Mucosa of gallbladder (tissue), 1 donor: ENCODE data around the gene TMEM14C. TPM values are rescaled to one million over a fixed set of nuclear protein-coding genes. Genes with fewer than 3 reads are reported as not detected.
"Not testable (repeated sequence)": the region's sequence is repeated elsewhere in the genome, so short reads cannot be mapped to it uniquely, and the experiment has no call there.

Experiments
- DNase-seq: peaks from one replicate; pipeline ENCODE4 v3.0.0-alpha.2; 2020; ENCODE audit warnings: low spot score
- total RNA-seq: library from RNA; stranded (reverse); gene quantifications from one replicate; pipeline ENCODE4 v1.2.1, GENCODE V29; 2021
- donor health status: DM: no; HTN: no; CAD: no.

The TMEM14C gene
- total RNA-seq, 1 donor from 2014 or later = 111 TPM

- DNase-seq = not testable (repeated sequence)
These were observed 1.7 kb upstream of the TMEM14C start for GRCh38 chr6:10720960-10721849.

DNA sequence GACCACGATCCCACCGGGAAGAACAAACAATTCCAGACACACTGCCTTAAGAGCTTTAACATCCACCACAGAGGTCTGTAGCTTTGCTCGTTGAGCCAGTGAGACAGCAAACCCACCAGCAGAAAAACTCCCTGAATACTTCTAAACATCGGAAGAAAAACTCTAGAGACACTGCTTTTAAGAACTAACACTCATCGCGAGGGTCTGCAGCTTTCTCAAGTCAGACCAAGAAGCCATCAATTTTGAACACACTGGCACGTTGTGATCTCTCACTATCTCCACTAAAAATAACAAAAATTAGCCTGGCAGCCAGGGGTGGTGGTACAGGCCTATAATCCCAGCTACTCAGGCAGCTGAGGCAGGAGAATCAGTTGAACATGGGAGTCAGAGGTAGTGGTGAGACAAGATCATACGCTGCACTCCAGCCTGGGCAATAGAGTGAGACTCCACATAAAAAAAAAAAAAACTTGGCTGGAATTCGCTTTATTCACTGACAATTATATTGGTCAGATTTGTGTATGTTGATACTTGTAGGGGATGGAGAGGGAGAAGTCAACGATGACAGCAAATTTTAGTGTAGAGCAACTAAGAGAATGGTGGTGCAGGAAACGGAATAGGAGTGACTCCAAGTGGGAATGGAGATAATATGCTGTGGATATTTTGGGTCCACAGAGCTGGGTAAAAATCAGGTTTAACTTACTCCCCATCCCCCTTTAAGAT, 860 bp upstream of the TMEM14C start:
- no peak for DNase-seq

DNA sequence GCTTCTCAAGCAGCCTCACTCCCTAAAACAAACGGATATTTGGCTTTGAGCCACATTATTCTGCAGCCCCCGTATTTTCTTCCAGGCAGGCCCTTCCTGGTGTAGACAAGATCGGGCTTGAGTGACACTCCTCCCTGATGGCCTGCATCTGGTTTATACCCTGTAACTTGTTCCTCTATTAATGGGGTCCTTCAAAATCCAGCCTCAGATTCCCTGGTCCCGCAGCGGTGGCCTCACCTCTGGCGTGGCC, 375 bp upstream of the TMEM14C start:
- DNase-seq = no peak

DNA sequence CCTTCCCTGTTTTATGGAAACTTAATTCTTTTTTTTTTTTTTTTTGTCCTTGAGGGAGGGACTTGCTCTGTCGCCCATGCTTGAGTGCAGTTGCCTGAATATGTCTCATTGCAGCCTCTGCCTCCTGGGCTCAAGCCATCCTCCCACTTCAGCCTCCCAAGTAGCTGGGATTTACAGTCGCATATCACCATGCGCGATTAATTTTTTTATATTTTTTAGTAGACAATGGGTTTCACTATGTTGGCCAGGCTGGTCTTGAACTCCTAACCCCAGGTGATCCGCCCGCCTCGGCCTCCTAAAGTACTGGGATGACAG, 654 bp downstream of the TMEM14C start:
- no peak for DNase-seq

DNA sequence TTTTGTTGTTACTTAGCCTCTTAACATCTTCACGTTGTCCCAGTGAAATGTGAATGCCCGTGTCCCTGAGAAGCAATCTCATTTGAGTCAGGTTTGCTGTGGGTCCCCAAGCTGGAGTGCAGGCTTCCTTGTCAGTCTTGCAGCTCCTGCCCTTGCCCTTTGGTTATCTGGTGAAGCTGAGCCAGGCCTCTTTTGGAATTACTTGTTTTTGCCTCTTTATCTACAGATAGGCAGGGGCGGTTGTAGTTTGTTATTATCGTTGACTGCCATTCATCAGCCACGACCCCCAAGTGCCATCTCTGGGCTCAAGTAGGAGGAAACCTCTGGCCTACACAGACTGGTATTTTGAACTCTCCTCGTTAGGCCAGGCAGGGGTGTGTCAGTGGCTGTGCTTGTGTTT, 2.2 kb downstream of the TMEM14C start:
- DNase-seq = no peak

DNA sequence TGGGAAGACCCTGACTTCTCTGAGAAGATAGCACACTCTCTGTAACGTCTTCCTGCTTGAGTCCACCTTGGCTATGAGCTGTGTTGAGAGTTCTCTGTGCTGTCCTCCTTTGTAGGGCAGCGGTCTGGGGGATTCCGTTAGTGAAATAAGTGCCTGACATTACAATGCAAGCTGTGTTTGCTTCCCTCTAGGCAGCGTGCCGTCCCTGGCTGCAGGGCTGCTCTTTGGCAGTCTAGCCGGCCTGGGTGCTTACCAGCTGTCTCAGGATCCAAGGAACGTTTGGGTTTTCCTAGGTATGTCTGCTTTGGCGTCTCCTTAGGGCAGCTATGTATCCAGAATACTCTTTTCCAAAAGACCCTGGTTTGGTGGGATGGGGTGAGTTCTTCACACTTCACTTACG, 2.8 kb downstream of the TMEM14C start:
- DNase-seq = no peak

DNA sequence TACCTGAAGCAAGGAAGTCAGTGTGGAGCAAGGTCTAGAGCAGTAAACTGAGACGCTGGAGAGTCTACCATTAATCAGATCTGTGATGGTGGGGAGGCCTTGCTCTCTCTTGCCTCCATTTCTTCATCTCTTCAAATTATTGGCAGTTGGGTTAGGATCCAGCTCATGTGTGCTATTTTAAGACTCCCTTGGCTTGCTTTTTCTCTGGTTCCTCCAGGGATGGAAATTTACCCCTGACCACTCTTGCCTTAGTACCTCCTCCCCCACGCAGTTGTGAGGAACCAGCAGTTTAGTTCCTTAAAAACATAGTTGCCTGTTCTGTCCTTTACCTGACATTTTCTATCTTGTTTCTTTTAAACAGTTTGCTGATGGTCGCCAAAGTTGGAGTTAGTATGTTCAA, 7.4 kb downstream of the TMEM14C start:
- DNase-seq = no peak

- DNase-seq = no peak
These were observed 10.4 kb downstream of the TMEM14C start for GRCh38 chr6:10733151-10733715.

- DNase-seq = no peak
These were observed 11.0 kb downstream of the TMEM14C start for GRCh38 chr6:10733863-10734262.

DNA sequence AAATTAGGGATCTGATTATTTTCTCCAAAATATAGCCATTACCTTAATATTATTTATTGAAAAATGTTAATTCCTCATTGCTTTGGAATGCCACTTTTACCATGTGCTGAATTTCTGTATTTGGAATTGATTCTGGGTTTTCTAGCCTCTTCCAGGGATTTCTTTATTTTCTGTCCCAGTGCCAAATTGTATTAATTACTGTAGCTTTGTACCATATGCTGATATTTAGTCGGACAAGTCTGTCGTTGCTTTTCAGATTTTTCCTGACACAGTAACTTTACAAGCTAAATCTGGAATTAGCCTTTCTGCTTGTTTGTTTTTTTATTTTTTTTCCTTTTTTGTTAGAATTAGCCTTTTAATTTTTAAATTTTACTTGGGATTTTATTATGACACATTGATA, 13.9 kb downstream of the TMEM14C start:
- no peak for DNase-seq

GRCh38 chr6:10740061-10740460, 17.2 kb downstream of the TMEM14C start:
- no peak for DNase-seq

DNA sequence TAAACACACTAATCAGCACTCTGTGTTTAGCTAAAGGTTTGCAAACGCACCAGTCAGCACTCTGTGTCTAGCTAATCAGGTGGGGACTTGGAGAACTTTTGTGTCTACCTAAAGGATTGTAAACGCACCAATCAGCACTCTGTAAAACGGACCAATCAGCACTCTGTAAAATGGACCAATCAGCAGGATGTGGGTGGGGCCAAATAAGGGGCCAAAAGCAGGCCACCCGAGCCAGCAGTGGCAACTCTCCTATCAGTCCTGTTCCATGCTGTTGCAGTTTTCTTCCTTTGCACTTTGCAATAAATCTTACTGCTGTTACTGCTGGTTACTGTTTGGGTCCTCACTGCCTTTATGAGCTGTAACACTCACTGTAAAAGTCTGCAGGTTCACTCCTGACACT, 18.8 kb downstream of the TMEM14C start:
- not testable (repeated sequence) for DNase-seq

GRCh38 chr6:10742251-10742650, 19.4 kb downstream of the TMEM14C start:
- DNase-seq = no peak

GRCh38 chr6:10743515-10743914, 20.6 kb downstream of the TMEM14C start:
- DNase-seq = no peak

GRCh38 chr6:10745116-10745515, 22.2 kb downstream of the TMEM14C start:
- no peak for DNase-seq

DNA sequence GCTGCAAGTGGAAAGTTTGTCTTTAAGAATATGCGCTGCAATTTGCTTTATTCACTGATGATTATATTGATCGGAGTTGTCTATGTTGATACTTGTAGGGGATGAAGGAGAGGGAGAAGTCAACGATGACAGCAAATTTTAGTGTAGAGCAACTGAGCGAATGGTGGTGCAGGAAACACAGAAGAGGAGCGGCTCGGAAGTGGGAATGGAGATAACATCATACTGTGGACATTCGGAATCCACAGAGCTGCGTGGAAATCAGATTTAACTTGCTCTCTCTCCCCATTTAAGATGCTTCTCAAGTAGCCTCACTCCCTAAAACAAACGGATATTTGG, 24.0 kb downstream of the TMEM14C start:
- DNase-seq = no peak

DNA sequence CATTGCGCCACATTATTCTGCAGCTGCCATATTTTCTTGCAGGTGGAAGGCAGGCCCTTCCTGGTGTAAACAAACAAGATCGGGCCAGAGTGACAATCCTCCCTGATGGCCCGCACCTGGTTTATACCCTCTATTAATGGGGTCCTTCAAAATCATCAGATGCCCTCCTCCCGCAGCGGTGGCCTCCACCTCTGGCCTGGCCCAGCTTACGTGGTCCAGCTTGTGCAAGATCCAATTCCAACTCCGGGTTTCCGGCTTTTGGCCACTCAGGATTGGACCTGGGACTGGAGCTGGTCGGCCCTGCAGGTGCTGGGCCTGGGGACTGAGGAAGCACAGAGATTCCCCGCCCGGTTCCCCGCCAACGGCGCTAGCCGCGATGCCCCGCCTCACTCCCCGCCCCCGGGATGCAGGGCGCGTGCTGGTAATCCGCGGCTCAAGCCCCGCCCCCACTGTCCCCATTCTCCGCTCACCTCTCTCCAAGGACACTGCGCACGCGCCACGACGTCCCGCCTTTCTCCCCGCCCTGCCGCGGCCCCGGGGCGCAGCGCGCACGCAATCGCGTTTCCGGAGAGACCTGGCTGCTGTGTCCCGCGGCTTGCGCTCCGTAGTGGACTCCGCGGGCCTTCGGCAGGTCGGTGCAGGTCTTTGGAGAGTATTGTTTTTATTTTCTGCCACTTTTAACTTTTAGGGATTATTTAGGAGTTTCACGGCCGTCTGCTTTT, 24.5 kb downstream of the TMEM14C start, which contains the start of gene TMEM14B:
TMEM14B (plus strand) TSS at position 555 of the 722 bp plus-strand sequence. CDS start 1,441 bp downstream, outside the sequence.
- DNase-seq = peak; percentile 100

DNA sequence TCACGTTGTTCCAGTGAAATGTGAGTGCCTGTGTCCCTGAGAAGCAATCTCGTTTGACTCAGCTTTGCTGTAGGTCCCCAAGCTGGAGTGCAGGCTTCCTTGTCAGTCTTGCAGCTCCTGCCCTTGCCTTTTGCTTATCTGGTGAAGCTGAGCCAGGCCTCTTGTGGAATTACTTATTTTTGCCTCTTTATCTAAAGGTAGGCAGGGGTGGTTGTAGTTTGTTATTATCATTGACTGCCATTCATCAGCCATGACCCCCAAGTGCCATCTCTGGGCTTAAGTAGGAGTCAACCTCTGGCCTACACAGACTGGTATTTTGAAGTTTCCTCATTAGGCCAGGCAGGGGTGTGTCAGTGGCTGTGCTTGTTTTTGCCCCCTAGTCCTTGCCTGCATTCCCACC, 26.9 kb downstream of the TMEM14C start:
- no peak for DNase-seq

- not testable (repeated sequence) for DNase-seq
These were observed 27.7 kb downstream of the TMEM14C start for GRCh38 chr6:10750568-10750967.

GRCh38 chr6:10751757-10752156, 28.9 kb downstream of the TMEM14C start:
- DNase-seq = not testable (repeated sequence)

DNA sequence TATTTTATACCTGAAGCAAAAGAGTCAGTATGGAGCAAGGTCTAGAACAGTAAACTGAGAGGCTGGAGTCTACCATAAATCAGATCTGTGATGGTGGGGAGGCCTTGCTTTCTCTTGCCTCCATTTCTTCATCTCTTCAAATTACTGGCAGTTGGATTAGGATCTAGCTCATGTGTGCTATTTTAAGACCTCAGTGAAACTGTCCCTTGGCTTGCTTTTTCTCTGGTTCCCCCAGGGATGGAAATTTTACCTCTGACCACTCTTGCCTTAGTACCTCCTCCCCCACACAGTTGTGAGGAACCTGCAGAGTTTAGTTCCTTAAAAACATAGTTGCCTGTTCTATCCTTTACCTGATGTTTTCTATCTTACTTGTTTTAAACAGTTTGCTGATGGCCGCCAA, 33.2 kb downstream of the TMEM14C start:
- no peak for DNase-seq

GRCh38 chr6:10759312-10759839, 36.5 kb downstream of the TMEM14C start:
- DNase-seq = no peak
